HG02623 (cell line): ENCODE results near the gene AFMID.
"Not testable (repeated sequence)": the region's sequence is repeated elsewhere in the genome, so short reads cannot be mapped to it uniquely, and the experiment has no call there.

Experiments used
- ATAC-seq: cut with Tn5 transposase; IDR thresholded peaks from one replicate; pipeline ENCODE4 v1.9.1; 2021; ENCODE audit warnings: moderate library complexity; ENCODE audit not compliant: unreplicated experiment

AFMID gene

DNA sequence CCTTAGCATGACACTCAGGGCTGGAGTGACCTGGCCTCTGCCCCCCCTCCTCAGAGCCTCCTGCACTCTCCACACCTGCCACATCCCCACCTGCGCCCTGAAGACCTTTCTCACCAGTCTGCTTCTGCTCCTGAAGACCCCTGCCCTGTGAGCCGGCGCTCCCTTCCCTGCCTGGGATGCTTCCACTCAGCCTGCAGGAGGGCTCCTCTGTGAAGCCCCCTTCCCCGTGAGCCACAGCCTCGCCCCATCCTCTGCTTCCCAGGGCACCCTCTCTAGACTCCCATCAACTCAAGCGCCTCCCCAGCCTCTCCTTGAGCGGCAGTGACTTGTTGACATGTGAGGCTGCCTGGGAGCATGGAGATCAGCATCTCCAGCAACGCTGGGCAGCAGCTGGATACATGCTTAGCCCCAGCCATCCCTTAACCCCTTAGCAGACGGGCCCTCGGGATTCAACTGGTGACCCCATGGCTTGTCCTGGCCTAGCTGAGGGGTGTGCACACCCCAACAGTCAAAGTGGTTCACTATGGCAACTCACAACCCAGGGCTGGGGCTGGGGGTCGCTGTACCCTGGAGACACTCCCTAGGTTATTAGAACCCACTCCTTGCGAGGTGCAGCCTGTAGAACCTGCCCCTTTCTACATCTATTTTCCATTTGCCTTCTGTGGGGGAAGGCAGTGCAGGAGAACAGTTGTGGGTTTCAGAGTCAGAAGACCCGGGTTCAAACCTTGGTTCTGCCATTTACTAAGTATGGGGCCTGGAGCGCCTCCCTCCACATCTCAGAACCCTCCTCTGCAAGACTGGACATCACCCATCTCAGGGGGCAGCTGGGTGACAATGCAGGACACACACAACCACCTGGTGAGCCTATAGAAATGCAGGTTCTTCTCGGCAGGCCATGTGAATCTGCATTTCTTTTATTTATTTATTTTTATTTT lies 65.8 kb downstream of the AFMID start:
- no peak for ATAC-seq

DNA sequence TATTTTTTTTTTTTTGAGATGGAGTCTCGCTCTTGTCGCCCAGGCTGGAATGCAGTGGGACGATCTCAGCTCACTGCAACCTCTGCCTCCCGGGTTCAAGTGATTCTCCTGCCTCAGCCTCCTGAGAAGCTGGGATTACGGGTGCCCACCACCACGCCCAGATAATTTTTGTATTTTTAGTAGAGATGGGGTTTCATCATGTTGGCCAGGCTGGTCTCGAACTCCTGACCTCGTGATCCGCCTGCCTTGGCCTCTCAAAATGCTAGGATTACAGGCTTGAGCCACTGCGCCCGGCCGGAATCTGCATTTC lies 66.4 kb downstream of the AFMID start:
- not testable (repeated sequence) for ATAC-seq

- peak; percentile 35 for ATAC-seq
Observed at GRCh38 chr17:78253946-78254672, 66.9 kb downstream of the AFMID start.

DNA sequence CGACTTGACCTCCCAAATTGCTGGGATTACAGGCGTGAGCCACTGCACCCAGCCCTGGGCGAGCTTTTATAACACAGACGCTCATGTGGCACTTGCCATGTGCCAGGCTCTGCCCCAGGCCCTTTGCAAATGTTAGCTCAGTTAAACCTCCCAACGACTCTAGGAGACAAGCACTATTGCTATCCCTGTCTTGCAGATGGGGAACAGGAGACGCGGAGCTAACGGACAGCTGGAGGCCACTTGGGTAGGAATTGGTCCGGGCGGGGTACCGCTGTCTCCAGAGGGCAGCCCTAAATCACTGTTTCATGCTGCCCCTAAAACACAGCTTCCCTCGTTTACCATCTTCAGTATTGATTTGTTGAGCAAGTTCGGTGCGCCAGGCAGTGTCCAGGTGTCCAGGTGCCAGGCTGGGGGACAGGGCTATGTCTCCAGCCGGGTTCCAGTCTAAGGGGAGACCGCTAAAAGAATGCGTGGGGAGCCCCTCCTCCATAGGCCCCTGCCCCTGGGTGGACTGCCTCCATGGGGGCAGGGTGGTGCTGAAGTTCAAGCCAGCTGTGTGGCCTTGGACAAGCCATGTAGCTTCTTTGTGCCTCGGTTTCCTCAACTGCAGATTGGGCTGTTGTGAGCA lies 68.0 kb downstream of the AFMID start:
- no peak for ATAC-seq

- no peak for ATAC-seq
Observed at GRCh38 chr17:78255953-78256706, 69.0 kb downstream of the AFMID start.

DNA sequence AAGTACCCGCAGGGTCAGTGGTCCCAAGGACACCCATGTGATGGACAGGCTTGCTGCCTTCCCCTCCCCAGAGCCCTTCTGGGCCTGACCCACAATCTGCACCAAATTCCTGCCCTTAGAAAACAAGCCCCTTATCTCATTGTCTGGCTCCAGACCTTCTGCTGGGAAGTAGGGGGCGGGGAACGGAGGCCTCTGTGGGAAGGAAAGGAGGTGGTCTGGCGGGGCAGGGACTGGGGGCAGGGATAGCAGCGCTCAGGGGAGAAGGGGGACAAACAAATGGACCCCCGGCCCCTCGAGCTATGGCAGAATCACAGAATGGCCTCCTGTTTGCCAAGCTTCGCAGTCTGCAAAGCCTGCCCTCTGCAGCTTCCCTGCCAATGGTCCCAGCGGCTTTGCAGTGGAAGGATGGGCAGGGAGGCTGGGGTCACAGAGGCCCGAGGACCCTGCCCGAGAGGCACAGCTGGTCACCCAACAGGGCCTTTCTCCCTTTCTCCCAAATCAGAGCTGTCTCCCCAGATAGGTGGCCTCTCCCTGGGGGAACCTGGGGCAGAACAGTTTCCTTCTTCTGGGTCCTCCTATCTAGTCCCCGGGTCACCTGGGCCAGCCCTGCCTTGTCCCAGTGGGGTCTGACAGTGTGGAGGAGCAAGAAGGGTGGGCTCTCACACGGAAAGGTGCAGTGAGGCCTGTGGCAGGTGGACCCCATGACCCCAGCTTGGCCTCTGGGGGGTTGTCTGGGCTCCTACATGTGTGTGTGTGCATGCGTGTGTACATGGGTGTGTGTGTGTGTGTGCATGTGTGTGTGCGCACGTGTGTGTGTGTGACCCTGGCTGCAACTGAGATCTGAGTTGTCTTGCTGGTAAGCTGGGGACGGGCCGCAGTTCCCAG lies 69.8 kb downstream of the AFMID start:
- no peak for ATAC-seq
